Activated naive CD4-positive, alpha-beta T cell treated with anti-CD3 and anti-CD28 coated beads, Interleukin-2, amount 50 U/mL, for 24 hours (primary cell): ENCODE data around the gene PDCD7.
"Not testable (repeated sequence)": the region's sequence is repeated elsewhere in the genome, so short reads cannot be mapped to it uniquely, and the experiment has no call there.

Source experiments
- H3K27ac Mint-ChIP-seq: one replicate; pipeline ENCODE4 v1.8.0; 2021; ENCODE audit warnings: mild to moderate bottlenecking, mixed read lengths
- H3K27me3 Mint-ChIP-seq: one replicate; pipeline ENCODE4 v1.8.0; 2021; ENCODE audit warnings: mixed read lengths
- H3K36me3 Mint-ChIP-seq: one replicate; pipeline ENCODE4 v1.8.0; 2021; ENCODE audit warnings: mixed read lengths
- H3K4me1 Mint-ChIP-seq: one replicate; pipeline ENCODE4 v1.8.0; 2021; ENCODE audit warnings: mixed read lengths
- H3K4me3 Mint-ChIP-seq: one replicate; pipeline ENCODE4 v1.8.0; 2021; ENCODE audit warnings: mild to moderate bottlenecking, mixed read lengths
- H3K9me3 Mint-ChIP-seq: one replicate; pipeline ENCODE4 v1.8.0; 2021; ENCODE audit warnings: mixed read lengths

Gene PDCD7

GRCh38 chr15:65100442-65100841 lies 33.2 kb downstream of the PDCD7 start:
- Mint-ChIP-seq H3K36me3 (peaks cover 15% of the 10 kb centered on the region), H3K27me3 (no peaks in the 10 kb centered on the region), H3K9me3 (no peaks in the 10 kb centered on the region), H3K27ac (no peak overlapping the region), H3K4me3 (no peak overlapping the region), H3K4me1 (peaks cover 4% of the 10 kb centered on the region)

DNA sequence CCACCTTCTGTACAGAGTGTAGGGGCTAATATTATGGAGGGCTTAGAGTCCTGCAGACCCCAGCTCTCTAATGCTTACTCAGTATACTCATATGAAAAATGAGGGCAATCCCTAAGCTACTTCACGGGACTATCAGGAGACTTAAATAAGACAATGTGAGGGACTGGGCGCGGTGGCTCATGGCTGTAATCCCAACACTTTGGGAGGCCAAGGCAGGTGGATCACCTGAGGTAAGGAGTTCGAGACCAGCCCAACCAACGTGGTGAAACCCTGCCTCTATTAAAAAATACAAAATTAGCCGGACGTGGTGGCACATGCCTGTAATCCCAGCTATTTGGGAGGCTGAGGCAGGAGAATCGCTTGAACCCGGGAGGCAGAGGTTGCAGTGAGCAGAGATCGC lies 33.8 kb downstream of the PDCD7 start:
- H3K9me3 Mint-ChIP-seq = not testable (repeated sequence)

DNA sequence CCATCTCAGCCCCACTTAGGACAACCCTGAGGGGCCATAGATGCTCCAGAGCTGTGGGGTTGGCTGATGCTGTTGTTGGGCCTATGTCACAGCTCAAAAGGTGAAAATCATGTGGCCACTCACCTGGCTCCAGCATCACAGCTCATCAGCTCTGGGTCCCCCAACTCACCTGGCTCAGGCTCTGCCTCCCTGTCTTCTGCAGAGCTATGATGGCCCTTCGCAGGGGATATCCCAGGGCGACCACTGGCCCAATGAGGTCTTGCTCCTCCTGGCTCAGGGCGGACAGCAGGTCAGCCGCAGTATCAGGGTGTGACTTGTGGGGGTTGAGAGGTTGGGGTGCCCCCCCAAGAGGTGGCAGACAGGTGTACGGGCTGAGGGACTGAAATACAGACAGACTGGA lies 34.3 kb downstream of the PDCD7 start:
- Mint-ChIP-seq H3K4me1 (peaks cover 4% of the 10 kb centered on the region), H3K27ac (no peak overlapping the region), H3K4me3 (no peak overlapping the region), H3K27me3 (no peaks in the 10 kb centered on the region), H3K9me3 (no peaks in the 10 kb centered on the region), H3K36me3 (peaks cover 15% of the 10 kb centered on the region)

More for the DNA sequence above, 33.8 kb downstream of the PDCD7 start:
- peaks cover 15% of the 10 kb centered on the region for H3K36me3 Mint-ChIP-seq
- not testable (repeated sequence) for H3K4me3 Mint-ChIP-seq, H3K27me3 Mint-ChIP-seq, H3K27ac Mint-ChIP-seq, H3K4me1 Mint-ChIP-seq

- peak overlapping the region; percentile 56 for H3K27ac Mint-ChIP-seq
These were observed 35.9 kb downstream of the PDCD7 start for GRCh38 chr15:65097651-65098263.

GRCh38 chr15:65096481-65097385 lies 36.9 kb downstream of the PDCD7 start:
- H3K9me3 Mint-ChIP-seq = no peaks in the 10 kb centered on the region
- no peak overlapping the region for H3K4me3 Mint-ChIP-seq
- no peak overlapping the region for H3K27ac Mint-ChIP-seq
- peaks cover 3% of the 10 kb centered on the region for H3K4me1 Mint-ChIP-seq
- H3K27me3 Mint-ChIP-seq = no peaks in the 10 kb centered on the region
- H3K36me3 Mint-ChIP-seq = peaks cover 14% of the 10 kb centered on the region

More at GRCh38 chr15:65097651-65098263, 35.9 kb downstream of the PDCD7 start:
- Mint-ChIP-seq H3K36me3 (peaks cover 15% of the 10 kb centered on the region), H3K4me3 (no peak overlapping the region), H3K4me1 (peaks cover 4% of the 10 kb centered on the region), H3K9me3 (no peaks in the 10 kb centered on the region), H3K27me3 (no peaks in the 10 kb centered on the region)

DNA sequence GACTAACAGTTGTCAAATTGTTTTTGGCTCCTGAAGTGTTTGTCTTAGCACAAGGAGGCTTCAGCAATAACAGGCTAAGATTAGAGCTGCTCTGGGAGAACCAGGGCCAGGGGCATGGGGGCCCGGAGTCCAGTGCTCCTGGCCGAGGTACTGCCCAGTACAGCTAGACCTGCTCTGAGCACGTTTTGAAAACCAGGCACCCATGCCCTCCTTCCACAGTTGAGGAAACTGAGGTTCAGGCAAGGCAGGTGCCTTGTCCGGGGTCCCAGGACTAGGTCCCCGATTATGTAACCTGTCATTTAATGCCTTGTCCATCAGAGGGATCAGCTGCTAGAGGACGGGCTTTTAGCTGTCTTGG lies 37.9 kb downstream of the PDCD7 start:
- peaks cover 10% of the 10 kb centered on the region for H3K36me3 Mint-ChIP-seq
- no peak overlapping the region for H3K27ac Mint-ChIP-seq
- H3K9me3 Mint-ChIP-seq = no peaks in the 10 kb centered on the region
- H3K4me1 Mint-ChIP-seq = no peaks in the 10 kb centered on the region
- no peaks in the 10 kb centered on the region for H3K27me3 Mint-ChIP-seq
- no peak overlapping the region for H3K4me3 Mint-ChIP-seq

- H3K36me3 Mint-ChIP-seq = peaks cover 8% of the 10 kb centered on the region
- no peaks in the 10 kb centered on the region for H3K27me3 Mint-ChIP-seq
- H3K4me1 Mint-ChIP-seq = no peaks in the 10 kb centered on the region
- H3K9me3 Mint-ChIP-seq = no peaks in the 10 kb centered on the region
- no peak overlapping the region for H3K27ac Mint-ChIP-seq
- no peak overlapping the region for H3K4me3 Mint-ChIP-seq
These were observed 38.4 kb downstream of the PDCD7 start for GRCh38 chr15:65095011-65095746.

- H3K27ac Mint-ChIP-seq = no peak overlapping the region
- H3K9me3 Mint-ChIP-seq = no peaks in the 10 kb centered on the region
- no peaks in the 10 kb centered on the region for H3K4me1 Mint-ChIP-seq
- peaks cover 8% of the 10 kb centered on the region for H3K36me3 Mint-ChIP-seq
- H3K4me3 Mint-ChIP-seq = no peak overlapping the region
- no peaks in the 10 kb centered on the region for H3K27me3 Mint-ChIP-seq
These were observed 39.2 kb downstream of the PDCD7 start for GRCh38 chr15:65094294-65094995.

DNA sequence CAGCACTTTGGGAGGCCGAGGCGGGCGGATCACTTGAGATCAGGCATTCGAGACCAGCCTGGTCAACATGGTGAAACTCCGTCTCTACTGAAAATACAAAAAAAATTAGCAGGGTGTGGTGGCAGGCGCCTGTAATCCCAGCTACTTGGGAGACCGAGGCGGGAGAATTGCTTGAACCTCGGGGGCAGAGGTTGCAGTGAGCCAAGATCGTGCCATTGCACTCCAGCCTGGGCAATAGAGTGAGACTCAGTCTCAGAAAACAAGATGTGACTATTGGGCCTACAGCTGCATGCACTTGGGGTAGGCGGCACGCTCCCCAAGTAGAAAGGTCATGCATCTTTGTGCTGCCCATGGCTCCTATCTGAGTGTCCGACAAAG lies 39.8 kb downstream of the PDCD7 start:
- H3K36me3 Mint-ChIP-seq, H3K9me3 Mint-ChIP-seq, H3K27me3 Mint-ChIP-seq, H3K4me1 Mint-ChIP-seq, H3K4me3 Mint-ChIP-seq, H3K27ac Mint-ChIP-seq: not testable (repeated sequence)

DNA sequence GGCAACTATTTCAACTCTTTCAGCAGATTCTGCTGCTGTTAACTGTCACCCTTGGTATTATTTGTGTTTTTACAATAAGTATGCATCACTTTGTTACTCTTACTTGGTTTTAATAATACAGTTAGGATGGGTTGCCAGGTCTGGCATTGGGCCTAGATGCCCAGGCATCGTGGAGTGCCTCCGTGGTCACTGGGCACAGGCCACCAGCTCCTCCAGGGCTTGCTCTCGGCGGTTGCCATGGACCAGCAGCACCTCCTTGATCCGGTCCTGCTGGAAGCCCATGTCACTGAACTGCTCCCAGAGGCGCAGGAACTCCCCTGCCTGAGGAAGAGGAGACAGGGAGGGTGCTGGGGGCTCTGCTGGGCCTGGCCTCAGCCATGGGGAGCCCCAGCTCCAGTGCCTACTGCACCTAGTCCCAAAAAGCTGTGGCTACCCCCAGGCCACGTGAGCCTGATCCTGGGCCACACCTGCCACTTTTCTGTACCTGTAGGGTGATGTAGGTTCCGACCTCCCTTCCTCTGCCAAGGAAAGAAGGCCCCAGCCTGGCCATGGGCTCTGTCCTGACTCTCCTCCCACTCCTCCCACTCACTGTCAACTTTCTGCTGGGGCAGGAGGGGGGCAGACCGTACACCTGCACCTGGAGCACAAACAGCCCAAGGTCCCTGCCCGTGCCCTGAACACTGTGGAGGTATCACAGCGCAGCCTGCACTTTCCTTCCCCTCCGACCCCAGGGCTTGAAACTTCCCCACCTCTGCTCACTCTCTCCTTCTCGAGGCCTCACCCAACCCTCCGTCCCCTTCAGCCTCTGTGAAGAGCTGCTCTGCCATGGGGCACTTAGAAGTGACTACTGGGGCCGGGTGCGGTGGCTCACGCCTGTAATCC lies 40.5 kb downstream of the PDCD7 start:
- Mint-ChIP-seq H3K4me1 (no peaks in the 10 kb centered on the region), H3K27ac (no peak overlapping the region), H3K9me3 (no peaks in the 10 kb centered on the region), H3K27me3 (no peaks in the 10 kb centered on the region), H3K4me3 (no peak overlapping the region), H3K36me3 (peaks cover 2% of the 10 kb centered on the region)

DNA sequence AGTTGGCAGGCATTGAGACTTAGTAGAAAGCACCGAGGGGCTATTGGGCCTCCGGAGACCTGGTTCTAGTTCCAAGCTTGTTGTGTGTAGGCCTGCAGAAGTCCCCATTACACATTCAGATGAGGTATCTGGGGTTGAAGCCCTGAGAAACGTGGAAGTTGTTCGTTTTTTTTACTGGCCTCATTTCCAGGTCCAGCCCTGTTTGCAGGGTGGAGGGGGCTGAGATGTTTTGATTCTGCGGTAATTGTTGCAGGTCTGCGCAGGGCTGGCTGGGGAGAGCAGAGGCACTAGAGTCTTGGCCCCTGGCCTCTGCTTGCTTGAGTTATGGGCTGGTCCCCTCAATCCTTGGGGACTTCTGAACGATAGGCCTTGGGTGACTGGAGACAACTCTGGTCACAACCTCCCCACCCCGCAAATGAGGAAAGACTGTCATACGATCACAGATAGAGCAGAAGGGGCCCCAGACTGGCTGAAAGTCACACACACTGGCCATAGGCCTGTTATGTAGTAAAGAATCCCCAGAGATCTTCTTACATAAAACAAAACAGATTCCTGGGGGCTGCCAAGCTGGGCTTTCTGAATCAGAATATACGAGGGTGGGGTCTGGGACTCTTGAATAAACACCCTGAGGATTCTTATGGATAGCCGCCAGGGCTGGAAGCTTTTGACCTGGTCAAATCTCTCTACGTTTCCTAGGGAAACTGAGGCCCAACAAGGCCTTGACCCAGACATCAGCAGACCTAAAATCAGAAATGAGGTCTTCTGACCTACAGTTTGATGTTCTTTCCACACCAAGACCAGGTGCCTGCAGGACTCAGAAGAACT lies 41.5 kb downstream of the PDCD7 start:
- H3K27ac Mint-ChIP-seq = no peak overlapping the region
- no peak overlapping the region for H3K4me3 Mint-ChIP-seq
- no peaks in the 10 kb centered on the region for H3K4me1 Mint-ChIP-seq

DNA sequence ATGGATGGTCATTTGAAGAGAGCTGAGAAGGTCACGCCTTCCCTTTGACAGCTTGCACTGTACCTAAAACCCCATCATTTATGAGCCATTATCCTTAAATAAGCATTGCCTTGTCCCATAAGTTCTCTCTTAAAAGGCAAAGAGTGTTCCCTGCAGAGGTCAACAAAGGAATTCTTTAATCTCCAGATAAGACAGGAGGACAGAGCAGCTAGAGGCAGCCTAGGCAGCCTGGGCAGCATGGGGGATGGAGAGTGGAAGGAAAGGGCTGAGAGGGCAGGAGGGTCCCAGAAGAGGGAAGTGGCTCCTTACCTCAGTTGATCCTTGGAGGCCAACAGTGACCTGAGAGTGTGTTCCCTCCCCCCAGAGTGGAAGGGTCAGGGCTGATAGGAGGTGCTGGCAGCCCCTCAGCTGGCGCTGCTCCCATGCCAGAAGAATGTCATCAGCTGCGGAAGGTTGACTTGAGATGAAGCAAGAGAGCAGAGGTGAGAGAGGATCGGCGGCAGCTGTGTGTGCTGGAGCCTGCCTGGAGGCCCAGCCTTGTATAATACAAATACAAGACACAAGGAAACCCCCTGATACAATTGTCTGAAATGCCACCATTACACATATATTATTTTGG lies 44.3 kb downstream of the PDCD7 start:
- Mint-ChIP-seq H3K4me1 (no peaks in the 10 kb centered on the region), H3K27me3 (no peaks in the 10 kb centered on the region), H3K36me3 (no peaks in the 10 kb centered on the region), H3K4me3 (no peak overlapping the region), H3K27ac (no peak overlapping the region), H3K9me3 (no peaks in the 10 kb centered on the region)

More for the DNA sequence above, 41.5 kb downstream of the PDCD7 start:
- Mint-ChIP-seq H3K27me3 (no peaks in the 10 kb centered on the region), H3K36me3 (no peaks in the 10 kb centered on the region), H3K9me3 (no peaks in the 10 kb centered on the region)

- Mint-ChIP-seq H3K27me3 (no peaks in the 10 kb centered on the region), H3K9me3 (no peaks in the 10 kb centered on the region), H3K27ac (no peak overlapping the region)
These were observed 45.0 kb downstream of the PDCD7 start for GRCh38 chr15:65088643-65089021.

More at GRCh38 chr15:65088643-65089021, 45.0 kb downstream of the PDCD7 start:
- H3K4me3 Mint-ChIP-seq = no peak overlapping the region
- H3K36me3 Mint-ChIP-seq = no peaks in the 10 kb centered on the region
- H3K4me1 Mint-ChIP-seq = no peaks in the 10 kb centered on the region
